Cardiac septum (tissue), 1 donor: ENCODE results near the gene ESYT2. TPM values are rescaled to one million over a fixed set of nuclear protein-coding genes. Genes with fewer than 3 reads are reported as not detected.
A peak's percentile ranks its signal among the peaks of the same experiment; 100 is the strongest.
"Not testable (repeated sequence)": the region's sequence is repeated elsewhere in the genome, so short reads cannot be mapped to it uniquely, and the experiment has no call there.

ENCODE experiments used
- DNase-seq: peaks from one replicate; pipeline ENCODE4 v3.0.0-alpha.2; 2020; ENCODE audit warnings: low spot score
- intact Hi-C: fragments of 100-400 bp; cut with DNase I; formaldehyde crosslinking; loops from one replicate; pipeline ENCODE4 v1.14.0; 2022
- total RNA-seq: library from RNA; stranded (reverse); fragmentation: NEBNext Ultra II Directional; extraction: Animal tissue kit (Norgen Biotek cat#: 25700); gene quantifications from one replicate; pipeline ENCODE4 v1.2.1, GENCODE V29; 2021
- donor health status: DM: no; HTN: no; CAD: no.

The ESYT2 gene
- total RNA-seq, 1 donor from 2014 or later: 45.6 TPM

DNA sequence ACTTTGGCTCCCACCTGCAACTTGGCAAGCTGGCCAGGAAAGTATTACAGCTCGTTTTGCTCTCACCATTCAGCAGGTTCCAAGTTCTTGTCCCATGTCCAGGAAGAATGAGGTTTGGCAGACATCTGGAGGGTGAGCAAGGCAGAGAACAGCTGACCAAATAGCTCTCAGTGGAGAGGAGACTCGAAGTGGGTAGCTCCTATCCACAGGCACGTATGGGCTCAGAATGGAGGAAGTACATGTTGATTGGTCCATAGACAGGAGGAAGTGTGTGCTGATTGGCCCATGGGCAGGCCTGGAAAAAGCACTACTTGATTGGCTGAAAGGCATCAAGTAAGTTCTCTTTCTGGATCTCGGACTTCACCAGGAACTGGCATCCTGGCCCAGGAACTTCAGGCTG lies 121.7 kb downstream of the ESYT2 start:
- intact Hi-C loops: no loop called here
- DNase-seq: no peak

DNA sequence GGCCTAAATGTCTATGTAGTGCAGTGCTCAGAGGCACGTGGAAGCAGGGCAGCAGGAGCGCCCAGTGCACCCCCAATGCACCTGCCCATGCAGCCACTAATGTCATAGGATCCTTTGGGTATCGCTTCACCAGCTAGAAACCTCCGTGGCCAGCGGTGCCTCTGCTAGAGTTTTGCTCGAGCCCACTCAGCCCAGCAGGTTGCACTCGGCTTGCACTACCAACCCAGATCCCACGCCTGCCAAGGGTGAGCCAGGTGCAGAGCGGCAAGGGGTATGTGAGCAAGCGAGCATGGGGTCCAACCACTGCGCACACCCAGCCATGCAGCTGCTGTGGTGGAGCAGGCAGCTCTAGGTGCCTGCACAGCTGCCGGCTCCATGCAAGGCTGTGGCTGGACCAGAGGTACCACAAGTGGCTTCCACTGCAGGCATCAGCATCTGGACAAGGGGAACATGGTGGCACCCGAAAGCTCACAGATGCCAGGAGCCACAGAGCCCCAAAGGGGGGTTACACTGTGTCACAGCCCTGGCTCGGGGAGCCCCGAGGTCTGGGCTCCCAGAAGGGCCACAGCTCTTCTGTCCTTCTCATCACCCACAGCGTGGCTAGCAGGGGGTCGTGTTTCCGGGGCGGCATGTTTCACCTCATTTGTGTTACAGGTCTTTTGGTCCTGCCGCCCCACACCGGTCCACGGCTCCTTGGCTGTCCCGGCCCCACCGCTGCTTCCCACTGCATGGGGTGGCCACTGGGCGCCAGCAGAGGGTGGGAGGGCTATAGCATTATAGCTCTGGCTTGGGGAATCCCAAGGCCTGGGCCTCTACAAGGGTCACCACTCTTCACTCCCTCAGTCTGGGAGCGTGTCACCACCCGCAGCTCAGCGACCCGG lies 122.4 kb downstream of the ESYT2 start:
- intact Hi-C loops: no loop called here
- no peak for DNase-seq

DNA sequence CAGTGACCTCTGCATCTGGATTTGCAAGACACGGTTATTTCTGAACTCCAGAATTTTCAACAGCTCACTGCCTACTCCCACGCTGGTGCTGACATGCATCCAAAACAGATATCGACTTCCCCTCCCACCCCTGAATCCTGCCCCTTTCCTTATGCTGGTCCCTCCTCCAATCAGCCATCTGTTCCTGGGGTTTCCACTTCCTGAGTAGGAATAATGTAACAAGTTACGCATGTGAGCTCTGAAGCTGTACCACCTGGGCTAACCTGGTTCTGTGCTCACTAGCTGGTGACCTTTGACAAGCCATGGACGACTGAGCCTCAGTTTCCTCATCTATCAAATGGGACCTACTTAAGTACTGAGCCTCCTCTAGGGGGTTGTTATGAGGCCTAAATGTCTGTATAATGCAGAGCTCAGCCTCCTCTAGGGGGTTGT lies 123.0 kb downstream of the ESYT2 start:
- intact Hi-C loops: no loop called here
- DNase-seq: no peak

DNA sequence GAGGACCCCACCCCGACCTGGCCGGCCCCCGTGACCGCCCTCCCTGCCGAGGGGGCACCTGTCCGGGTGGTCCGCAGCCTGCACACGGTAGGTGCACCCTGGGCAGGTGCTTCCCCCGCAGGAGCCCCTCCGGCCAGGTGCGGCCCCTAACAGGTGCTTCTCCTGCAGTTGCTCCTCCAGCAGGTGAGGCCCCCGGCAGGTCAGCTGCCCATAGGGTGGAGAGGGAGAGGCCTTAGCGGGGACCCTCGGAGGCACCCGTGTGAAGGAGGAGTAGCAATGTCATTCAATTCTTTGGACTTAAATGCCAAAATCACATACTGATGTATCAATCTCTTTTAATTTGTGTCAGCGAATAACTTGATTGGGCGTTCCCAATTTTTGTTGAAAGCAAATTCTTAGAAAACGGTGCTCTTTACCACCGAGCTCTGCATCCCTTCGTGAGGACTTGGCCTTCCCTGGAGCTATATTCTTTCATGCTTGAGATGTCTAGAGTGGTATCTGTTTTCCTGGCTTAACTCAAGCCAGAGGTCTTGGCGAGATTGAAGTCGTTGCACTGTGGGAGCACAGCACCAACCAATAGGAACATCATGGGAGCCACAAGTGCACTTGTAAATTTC lies 124.0 kb downstream of the ESYT2 start:
- intact Hi-C loops: loop anchor here (2.0 kb wide), 1 partner anchor 123 kb away; the partner anchor contains the start of gene ESYT2
- no peak for DNase-seq

DNA sequence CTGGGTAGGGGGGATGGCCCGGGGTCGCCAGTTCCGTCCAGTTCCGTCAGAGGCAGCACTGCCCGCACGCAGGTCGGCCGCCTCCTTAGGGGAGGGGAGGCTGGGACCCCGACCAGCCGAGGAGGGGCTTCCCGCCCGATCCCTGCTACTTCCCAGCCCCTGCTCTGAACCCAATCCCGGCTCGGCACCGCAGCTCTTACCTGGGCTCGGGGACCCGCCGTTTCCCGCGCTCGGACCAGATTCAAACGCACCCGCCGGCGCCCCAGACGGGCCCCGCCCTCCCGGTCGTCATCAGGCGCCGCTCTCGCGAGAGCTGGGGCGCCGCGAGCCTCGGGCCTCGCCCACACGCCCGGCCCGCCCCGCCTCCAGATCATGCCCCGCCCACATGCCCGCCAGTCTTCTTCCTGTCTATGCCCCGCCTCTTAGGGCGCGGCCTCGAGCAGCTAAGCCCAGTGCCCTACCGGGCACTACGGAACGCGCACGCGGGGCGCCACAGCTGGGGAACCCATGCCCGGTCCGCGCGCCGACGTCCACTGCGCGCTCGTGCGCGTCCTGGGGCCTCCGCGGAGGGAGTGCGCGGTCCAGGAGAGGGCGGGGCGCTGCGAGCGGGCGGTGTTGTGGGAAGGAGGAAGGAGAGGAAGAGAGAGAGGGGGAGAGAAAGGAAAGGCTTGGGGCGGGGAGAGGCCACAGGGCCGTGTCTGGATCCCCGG lies 124.6 kb downstream of the ESYT2 start, which contains the start of gene NCAPG2:
Gene NCAPG2 (minus strand): TSS at position 281 of the 710 bp plus-strand sequence. CDS start 2,905 bp downstream, outside the sequence.
- intact Hi-C loops: loop anchor here (2.0 kb wide), 1 partner anchor 124 kb away; the partner anchor contains the start of gene ESYT2
- peak; percentile 99 for DNase-seq

DNA sequence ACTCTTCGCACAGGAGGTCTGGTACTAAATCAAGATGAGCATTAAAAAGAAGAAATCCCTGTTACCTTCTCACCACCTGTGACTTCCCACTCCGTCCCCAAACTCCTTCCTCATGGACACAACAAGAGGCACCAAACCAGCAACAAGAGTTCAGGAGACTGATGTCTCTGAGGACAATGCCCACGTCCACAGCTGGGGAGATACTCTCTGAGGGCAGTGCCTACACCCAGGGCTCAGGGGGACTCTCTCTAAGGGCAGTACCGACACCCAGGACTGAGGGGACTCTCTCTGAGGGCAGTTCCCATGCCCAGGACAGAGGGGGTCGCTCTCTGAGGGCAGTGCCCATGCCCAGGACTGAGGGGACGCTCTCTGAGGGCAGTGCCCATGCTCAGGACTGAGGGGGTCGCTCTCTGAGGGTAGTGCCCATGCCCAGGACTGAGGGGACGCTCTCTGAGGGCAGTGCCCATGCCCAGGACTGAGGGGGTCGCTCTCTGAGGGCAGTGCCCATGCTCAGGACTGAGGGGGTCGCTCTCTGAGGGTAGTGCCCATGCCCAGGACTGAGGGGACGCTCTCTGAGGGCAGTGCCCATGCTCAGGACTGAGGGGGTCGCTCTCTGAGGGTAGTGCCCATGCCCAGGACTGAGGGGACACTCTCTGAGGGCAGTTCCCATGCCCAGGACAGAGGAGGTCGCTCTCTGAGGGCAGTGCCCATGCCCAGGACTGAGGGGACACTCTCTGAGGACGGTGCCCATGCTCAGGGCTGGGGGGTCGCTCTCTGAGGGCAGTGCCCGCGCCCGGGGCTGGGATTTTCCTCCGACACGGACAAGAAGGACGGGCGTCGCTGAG lies 125.4 kb downstream of the ESYT2 start:
- not testable (repeated sequence) for DNase-seq
- intact Hi-C loops: loop anchor here (2.0 kb wide), 1 partner anchor 125 kb away; the partner anchor contains the start of gene ESYT2

DNA sequence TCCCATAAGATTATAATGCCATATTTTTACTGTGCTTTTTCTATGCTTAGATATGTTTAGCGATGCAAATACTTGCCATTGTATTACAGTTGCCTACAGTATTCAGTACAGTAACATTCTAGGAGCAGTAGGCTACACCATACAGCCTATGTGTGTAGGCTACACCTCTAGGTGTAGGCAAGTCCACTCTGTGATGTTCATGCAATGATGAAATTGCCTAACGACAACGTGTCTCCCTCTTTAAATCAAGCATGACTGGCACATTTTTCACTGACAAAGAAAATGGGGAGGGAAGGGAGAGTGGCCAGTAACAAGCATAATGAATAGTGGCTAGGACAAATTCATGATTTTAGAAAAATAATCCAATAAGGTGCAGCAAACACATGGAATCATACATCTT lies 126.4 kb downstream of the ESYT2 start:
- intact Hi-C loops: no loop called here
- DNase-seq: no peak

DNA sequence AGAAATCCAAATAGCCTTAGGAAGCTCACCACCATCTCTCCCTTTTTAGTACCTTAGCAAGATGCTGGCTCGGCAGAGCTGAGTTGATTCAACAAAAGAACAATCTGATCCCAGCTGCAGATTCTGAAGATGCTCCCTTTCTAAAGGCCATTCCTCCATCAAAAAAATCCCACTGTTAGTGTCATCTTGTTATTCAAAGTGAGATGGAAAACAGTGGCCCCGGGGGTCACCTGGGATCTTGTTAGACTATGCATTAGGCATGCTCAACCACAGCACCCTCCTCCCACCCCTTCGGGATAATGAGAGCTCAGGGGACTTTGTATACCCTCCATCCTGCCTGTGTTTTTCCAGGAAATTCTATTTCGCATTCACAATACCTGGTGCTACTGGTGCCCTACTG lies 127.1 kb downstream of the ESYT2 start:
- DNase-seq: no peak
- intact Hi-C loops: no loop called here

DNA sequence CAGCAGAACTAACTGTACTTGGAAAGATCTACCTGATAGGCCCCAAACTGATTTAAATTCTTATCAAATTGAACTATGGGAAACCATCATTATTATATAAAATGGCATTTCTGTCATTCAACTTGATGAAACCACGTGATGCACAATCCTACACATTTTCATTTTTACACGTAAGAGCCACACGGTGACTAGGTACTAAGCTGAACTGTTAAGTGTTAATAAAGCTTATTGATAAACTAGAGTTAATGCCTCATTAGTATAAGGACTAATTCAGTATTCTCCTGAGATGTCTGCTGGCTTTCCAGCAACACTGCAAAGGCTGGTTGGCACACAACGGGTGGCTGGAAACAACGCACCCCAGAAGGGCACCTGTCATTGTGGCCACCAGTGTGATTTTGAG lies 129.3 kb downstream of the ESYT2 start:
- intact Hi-C loops: no loop called here
- no peak for DNase-seq

DNA sequence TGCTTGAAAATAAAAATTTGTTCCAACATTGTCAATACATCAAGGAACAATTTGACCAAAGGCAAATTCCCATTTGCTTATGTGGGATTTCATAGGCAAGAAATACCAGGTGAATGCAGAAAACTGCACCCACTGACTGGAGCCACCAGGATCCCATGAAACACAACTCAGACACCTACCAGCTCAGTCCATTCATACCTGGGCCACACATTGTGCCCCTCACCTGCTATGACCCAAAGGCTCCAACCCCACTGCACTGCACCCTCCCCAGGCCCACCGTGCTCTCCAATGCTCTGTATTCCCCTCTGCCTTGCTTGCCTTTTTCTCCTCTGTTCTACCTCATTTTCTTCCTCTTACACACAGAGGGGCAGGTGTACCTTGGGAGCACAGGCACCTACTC lies 130.0 kb downstream of the ESYT2 start:
- no peak for DNase-seq
- intact Hi-C loops: no loop called here

DNA sequence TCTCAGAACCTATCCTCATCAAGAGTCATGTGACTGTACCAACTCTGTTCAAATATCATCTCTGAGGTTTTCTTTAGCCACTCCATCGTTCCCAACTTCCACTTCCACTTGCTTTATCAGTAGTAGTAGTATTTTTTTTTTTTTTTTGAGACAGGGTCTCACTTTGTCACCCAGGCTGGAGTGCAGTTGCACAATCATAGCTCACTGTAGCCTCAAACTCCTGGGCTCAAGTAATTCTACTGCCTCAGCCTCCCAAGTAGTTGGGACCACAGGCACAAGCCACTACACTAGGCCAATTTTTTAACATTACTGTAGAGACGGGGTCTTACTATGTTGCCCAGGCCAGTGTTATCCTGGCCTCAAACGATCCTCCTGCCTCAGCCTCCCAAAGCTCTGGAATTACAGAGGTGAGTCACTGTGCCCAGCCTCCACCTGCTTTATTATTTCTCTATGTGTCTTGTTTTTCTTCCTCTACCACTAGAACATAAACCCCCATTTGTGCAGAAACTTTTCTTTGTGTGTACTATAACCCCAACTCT lies 130.6 kb downstream of the ESYT2 start:
- intact Hi-C loops: no loop called here
- DNase-seq: no peak

DNA sequence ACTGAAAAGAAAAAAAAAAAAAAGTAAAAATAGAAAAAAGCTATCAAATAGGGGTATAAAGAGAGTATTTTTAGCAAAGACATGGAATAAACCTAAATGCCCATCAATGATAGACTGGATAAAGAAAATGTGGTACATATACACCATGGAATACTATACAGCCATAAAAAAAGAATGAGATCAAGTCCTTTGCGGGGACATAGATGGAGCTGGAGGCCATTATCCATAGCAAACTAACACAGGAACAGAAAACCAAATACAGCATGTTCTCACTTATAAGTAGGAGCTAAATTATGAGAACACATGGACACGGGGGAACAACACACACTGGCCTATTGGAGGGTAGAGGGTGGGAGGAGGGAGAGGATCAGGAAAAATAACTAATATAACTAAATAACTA lies 131.7 kb downstream of the ESYT2 start:
- intact Hi-C loops, DNase-seq: not testable (repeated sequence)

DNA sequence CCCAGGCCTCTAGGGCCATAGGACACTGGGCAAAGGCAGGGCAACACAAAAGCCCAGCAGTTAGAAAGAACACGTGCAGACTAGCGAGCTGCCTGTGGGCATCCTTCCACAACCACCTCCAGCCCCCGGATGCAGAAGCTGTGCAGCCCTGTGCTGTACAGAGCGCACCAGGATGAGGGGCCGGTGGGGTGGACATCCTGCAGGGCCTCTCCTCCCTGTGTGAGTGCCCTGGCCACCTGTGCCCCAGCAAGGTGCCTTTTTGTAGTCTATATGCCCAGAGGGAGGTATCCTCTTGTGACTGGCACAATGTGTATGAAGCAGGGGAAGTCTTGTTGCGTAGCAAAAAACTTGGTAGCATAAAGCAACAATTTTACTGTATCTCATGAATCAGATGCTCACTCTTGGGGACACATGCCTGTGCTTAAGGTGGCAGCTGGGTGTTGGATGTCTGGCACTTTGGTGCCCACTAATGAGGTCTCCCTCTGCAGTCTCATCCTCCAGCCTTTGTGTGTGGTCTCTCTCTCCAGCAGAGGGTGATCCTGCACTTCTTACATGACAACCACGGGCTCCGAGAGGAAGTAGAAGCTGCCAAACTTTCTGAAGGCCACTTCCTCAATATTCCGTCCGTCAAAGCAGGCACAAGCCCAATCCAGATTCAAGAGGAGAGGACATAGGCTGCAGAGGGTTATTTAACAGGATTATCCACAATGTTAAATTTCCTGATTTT lies 133.4 kb downstream of the ESYT2 start:
- intact Hi-C loops: loop anchor here (2.0 kb wide), 1 partner anchor 281 kb away; no protein-coding TSS in a partner anchor

DNA sequence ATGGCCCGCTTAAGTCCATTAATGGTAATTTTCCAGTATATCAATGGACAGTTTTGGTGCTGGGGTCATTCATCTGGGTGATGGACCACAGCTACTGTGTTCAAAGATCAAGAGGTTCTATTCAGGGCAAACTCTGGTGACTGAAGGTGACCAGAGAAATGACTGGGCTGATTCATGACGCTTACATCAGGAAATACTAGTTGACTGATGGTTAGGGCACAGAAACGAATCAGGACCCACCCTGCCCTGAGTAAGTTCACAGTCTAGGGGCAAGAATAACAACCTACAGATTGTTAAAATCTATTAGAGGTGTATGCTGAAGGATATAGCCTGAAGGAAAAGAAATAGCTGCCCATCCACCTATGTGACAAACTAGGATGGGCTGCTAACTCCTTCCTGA lies 134.3 kb downstream of the ESYT2 start:
- intact Hi-C loops: loop anchor here (2.0 kb wide), 1 partner anchor 282 kb away; no protein-coding TSS in a partner anchor

More for the DNA sequence above, 133.4 kb downstream of the ESYT2 start:
- DNase-seq: peak; percentile 87

DNA sequence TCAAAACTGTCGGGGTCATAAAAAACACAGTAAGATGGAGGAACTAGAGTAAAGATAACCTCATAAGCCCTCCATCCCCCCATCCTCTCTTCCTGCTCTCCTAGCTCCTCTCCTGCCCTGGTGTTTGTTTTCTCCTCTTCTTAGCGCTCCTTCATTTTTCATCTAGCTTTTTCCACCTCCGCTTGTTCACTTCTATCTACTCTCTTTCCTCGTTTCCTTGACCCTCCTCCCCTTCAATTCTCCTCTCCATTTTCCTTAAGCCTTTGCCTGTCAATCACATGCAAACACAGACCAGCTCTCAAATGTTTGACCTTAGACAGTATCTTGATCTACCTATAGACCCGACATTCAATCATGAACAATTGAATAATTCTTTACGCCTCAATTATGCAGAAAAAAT lies 134.7 kb downstream of the ESYT2 start:
- intact Hi-C loops: loop anchor here (2.0 kb wide), 1 partner anchor 282 kb away; no protein-coding TSS in a partner anchor
- DNase-seq: no peak

More for the DNA sequence above, 134.3 kb downstream of the ESYT2 start:
- DNase-seq: no peak

DNA sequence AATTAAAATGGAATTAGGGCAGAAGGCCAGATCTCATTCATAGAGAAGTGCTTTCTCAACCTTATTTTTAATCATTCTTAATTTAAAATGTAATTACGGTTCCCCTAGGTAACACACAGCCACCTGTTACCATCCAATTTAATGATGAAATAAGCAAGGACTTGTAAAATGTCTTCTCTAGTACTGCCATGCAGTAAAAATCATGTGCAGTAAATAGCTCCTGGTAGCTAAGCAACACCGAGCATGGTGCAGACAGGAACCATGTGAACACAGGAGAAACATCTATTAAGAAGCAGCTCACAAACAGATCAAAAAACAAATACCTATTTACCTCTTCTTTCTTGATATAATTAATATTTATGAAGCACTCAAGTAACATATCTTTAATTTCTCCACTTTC lies 139.8 kb downstream of the ESYT2 start:
- DNase-seq: no peak
- intact Hi-C loops: no loop called here

DNA sequence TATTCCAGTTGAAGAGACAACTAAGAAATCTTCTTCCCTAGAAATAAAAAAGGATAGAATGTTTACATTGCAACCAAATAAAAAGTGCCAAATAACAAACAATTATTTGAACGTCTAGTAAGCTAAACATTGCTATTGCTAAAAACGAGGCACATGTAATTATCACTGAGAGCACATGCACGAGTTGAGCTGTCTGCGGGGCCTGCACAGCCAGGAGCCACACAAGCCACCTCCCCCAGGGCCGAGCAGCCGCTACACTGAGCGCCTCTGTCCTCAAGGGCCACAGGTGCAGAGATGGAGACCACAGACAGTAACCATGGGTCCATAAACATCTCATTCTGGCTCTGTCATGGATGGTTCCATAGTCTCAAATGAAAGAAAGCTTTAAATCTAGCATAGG lies 141.9 kb downstream of the ESYT2 start:
- no peak for DNase-seq

DNA sequence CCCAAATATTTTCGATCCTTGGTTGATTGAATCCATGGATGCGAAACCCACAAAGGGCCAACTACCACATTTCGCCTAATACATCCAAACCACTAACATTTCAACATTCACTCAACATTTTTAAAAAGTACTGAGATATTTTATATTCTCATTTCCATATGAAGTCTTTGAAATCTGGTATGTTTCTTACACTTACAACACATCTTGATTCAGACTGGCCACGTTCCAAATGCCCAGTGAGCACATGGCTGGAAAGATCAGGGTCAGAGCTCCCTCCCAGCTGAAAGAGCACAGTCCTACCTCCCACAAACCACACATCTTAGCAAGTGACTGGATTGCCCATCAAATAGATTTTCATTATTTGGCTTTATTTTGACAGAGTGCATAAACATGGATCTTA lies 143.6 kb downstream of the ESYT2 start:
- DNase-seq: no peak
- intact Hi-C loops: no loop called here

More for the DNA sequence above, 141.9 kb downstream of the ESYT2 start:
- intact Hi-C loops: no loop called here
